PC-9 (cell line): ENCODE data around the gene PRSS21. TPM values are rescaled to one million over a fixed set of nuclear protein-coding genes. Genes with fewer than 3 reads are reported as not detected.

Experiments used
- BruUV-seq: library from RNA; stranded (reverse); fragments of 400-500 nt; replicated peaks from 2 replicates; lab custom pipeline; 2021; lab: Mats Ljungman, UMichigan
- CTCF ChIA-PET: fragments of 300-600 bp; sonication (Branson Sonifier 250); formaldehyde crosslinking; loops from one replicate; lab custom pipeline; 2022; ENCODE audit warnings: antibody characterized with exemption; lab: Charles Lee
- POLR2A ChIA-PET: fragments of 300-600 bp; sonication (Branson Sonifier 250); formaldehyde crosslinking; loops from one replicate; lab custom pipeline; 2022; ENCODE audit warnings: antibody characterized with exemption; ENCODE audit not compliant: unreplicated experiment; lab: Charles Lee
- DNase-seq, 2 experiments: peaks; one replicate each; pipeline versions ENCODE4 v3.0.0 to v3.0.0-alpha.2; 2015 to 2022; ENCODE audit warnings: mixed read lengths in 1 of 2
- H2AFZ ChIP-seq: fragments of 200-600 bp; sonication (generic); 2 replicates; pipeline ENCODE4 v1.8.1; 2017; ENCODE audit warnings: antibody characterized with exemption
- H3F3A ChIP-seq: fragments of 200-600 bp; sonication (generic); 2 replicates; pipeline ENCODE4 v1.8.1; 2017; ENCODE audit warnings: antibody characterized with exemption, mild to moderate bottlenecking, low read depth; ENCODE audit not compliant: insufficient read depth
- H3K27ac ChIP-seq: fragments of 200-600 bp; sonication (generic); 2 replicates; pipeline ENCODE4 v1.6.1; 2016; ENCODE audit warnings: mixed run types
- H3K27me3 ChIP-seq: fragments of 200-600 bp; sonication (generic); 2 replicates; pipeline ENCODE4 v1.6.1; 2016; ENCODE audit warnings: low read depth, mixed run types; ENCODE audit not compliant: insufficient read depth
- H3K36me3 ChIP-seq: fragments of 200-600 bp; sonication (generic); 2 replicates; pipeline ENCODE4 v1.6.1; 2016; ENCODE audit warnings: low read depth, mixed run types
- H3K4me1 ChIP-seq: fragments of 200-600 bp; sonication (generic); replicated peaks from 2 replicates; pipeline ENCODE4 v1.6.1; 2016; ENCODE audit warnings: mixed run types; ENCODE audit not compliant: insufficient read depth
- H3K4me2 ChIP-seq: fragments of 200-600 bp; sonication (generic); 2 replicates; pipeline ENCODE4 v1.6.1; 2017; ENCODE audit warnings: mixed run types
- H3K4me3 ChIP-seq: fragments of 200-600 bp; sonication (generic); 2 replicates; pipeline ENCODE4 v1.6.1; 2016; ENCODE audit warnings: mixed run types
- H3K79me2 ChIP-seq: fragments of 200-600 bp; sonication (generic); 2 replicates; pipeline ENCODE4 v1.6.1; 2017; ENCODE audit warnings: low read depth, mixed run types
- H3K9me2 ChIP-seq: fragments of 200-600 bp; sonication (generic); 2 replicates; pipeline ENCODE4 v1.8.1; 2017; ENCODE audit warnings: mild to moderate bottlenecking; ENCODE audit not compliant: insufficient read depth
- H3K9me3 ChIP-seq: fragments of 200-600 bp; sonication (generic); 2 replicates; pipeline ENCODE4 v1.8.1; 2016; ENCODE audit warnings: low read depth; ENCODE audit not compliant: insufficient read depth
- H4K20me1 ChIP-seq: fragments of 200-600 bp; sonication (generic); 2 replicates; pipeline ENCODE4 v1.8.1; 2017; ENCODE audit not compliant: insufficient read depth
- EZH2 ChIP-seq: fragments of 200-600 bp; sonication (generic); IDR thresholded peaks from 2 replicates; pipeline ENCODE4 v1.8.0; 2017; ENCODE audit warnings: antibody characterized with exemption, low read depth
- intact Hi-C: fragments of 100-400 bp; cut with micrococcal nuclease; formaldehyde crosslinking; loops from one replicate; pipeline ENCODE4 v1.10.0; 2022; ENCODE audit not compliant: unreplicated experiment
- total RNA-seq: library from RNA; stranded (reverse); gene quantifications from 2 replicates; pipeline ENCODE4 v1.2.3, GENCODE V29; 2021
- TF ChIP-seq, protein P1 (sequence below): fragments of 200-600 bp; sonication (generic); conservative IDR thresholded peaks from 2 replicates; pipeline ENCODE4 v1.6.1; 2017; ENCODE audit warnings: mixed run types, antibody characterized with exemption, mild to moderate bottlenecking, moderate library complexity

Gene PRSS21
- total RNA-seq, 1 experiment from 2014 or later: 61.2 TPM

DNA sequence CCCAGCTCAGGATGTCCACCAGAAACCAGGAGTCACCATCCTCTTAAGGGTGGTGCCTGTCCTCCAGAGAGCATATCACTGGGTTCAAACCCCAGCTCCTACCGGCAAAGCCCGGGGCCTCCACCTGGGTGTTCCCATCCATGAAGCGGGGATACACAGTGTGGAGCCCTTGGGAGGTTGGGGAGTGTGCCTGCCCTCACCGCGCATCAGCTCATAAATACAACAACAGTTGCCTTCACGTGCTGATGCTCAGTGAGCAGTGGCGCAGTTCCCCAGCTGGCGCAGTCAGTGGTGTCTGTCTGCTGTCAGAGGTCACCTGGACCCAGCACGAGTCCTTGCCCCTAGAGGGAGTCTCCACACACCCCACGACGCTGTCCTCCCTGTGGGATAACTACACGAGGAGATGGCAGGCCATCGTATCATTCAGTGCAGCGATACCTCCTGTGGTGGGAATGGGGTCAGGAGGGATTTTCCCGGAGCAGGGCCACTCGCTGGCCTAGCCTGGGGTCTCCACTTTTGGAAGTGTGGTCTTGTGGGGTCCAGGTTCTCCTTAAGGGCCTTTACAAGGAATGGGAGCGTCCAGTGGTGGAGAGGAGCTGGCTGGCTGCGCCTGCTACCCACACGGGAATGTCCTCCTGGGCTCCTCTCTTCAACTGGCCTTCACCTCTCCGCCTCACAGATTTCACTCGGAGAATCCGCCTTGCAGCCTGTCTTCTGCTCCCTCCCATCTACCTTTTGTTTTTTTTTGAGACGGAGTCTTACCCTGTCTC is 37.7 kb upstream of the PRSS21 start:
- intact Hi-C loops: loop anchor here (2.0 to 5.0 kb wide), 2 partner anchors 15 to 38 kb away; partner anchors contain the start of gene PRSS21
- Histone ChIP-seq H3K27me3 (no peaks in the 10 kb centered on the region), H3K4me3 (no peak overlapping the region), H3K79me2 (peaks cover 45% of the 10 kb centered on the region), H3K36me3 (no peaks in the 10 kb centered on the region), H3F3A (peaks cover 33% of the 10 kb centered on the region), H2AFZ (no peak overlapping the region), H3K9me3 (no peaks in the 10 kb centered on the region), H4K20me1 (no peaks in the 10 kb centered on the region), H3K9me2 (no peaks in the 10 kb centered on the region), H3K4me1 (peaks cover 20% of the 10 kb centered on the region), H3K27ac (no peak overlapping the region), H3K4me2 (peak overlapping the region; percentile 93; the same call in 1 of the 2 replicates)
- CTCF ChIA-PET: no interaction called here
- no TSS peak for BruUV-seq
- no peak for DNase-seq
- no peak for TF ChIP-seq EZH2
- TF ChIP-seq, protein P1, sequence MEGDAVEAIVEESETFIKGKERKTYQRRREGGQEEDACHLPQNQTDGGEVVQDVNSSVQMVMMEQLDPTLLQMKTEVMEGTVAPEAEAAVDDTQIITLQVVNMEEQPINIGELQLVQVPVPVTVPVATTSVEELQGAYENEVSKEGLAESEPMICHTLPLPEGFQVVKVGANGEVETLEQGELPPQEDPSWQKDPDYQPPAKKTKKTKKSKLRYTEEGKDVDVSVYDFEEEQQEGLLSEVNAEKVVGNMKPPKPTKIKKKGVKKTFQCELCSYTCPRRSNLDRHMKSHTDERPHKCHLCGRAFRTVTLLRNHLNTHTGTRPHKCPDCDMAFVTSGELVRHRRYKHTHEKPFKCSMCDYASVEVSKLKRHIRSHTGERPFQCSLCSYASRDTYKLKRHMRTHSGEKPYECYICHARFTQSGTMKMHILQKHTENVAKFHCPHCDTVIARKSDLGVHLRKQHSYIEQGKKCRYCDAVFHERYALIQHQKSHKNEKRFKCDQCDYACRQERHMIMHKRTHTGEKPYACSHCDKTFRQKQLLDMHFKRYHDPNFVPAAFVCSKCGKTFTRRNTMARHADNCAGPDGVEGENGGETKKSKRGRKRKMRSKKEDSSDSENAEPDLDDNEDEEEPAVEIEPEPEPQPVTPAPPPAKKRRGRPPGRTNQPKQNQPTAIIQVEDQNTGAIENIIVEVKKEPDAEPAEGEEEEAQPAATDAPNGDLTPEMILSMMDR: no peak
- POLR2A ChIA-PET: no interaction called here

DNA sequence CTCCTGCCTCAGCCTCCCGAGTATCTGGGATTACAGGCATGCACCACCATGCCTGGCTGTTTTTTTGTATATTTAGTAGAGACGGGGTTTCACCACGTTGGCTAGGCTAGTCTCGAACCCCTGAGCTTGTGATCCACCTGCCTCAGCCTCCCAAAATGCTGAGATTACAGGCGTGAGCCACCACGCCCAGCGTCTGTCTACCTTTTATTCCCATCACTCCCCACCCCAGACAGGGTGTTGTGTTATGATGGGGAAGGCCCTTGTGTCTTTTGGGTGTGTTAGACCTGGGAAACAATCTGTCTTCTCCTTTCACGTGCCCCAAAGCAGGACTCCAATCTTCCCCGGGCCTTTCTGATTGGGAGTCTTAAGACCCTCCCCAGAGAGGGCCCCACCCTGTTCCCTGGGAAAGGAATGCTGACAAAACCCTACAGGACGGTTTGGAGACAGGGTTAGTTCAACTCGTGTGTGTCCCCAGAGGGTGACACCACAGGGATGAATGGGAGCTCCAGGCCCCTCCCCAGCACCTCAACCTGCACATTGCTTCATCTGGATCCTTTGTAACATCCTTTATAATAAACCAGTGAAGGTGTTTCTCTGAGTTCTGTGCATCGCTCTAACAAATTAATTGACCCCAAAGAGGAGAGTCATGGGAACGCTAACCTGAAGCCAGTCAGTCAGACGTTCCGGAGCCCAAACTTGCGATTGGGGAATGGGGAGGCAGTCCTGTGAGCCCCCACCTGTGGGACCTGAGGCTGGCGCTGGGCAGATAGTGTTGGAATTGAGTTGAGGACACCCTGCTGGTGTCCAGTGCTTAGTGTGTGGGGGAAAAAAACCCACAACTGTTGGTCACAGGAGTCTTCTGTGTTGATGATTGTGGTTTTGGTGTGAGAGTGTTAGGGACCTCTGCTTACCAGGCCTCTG is 36.8 kb upstream of the PRSS21 start:
- no TSS peak for BruUV-seq
- TF ChIP-seq, protein P1: no peak
- no peak for TF ChIP-seq EZH2

More for the DNA sequence above, 36.8 kb upstream of the PRSS21 start:
- no peaks in the 10 kb centered on the region for H3K9me2 ChIP-seq
- peaks cover 24% of the 10 kb centered on the region for H3F3A ChIP-seq
- H3K4me1 ChIP-seq: peaks cover 19% of the 10 kb centered on the region
- no peak overlapping the region for H3K4me3 ChIP-seq
- H3K4me2 ChIP-seq: no peak overlapping the region
- POLR2A ChIA-PET: interaction anchor here (0.5 kb wide), 1 partner anchor 71 kb away, joined by 3 read pairs; no protein-coding TSS in a partner anchor
- no peaks in the 10 kb centered on the region for H4K20me1 ChIP-seq
- no peaks in the 10 kb centered on the region for H3K36me3 ChIP-seq
- no peak overlapping the region for H2AFZ ChIP-seq
- DNase-seq: no peak
- intact Hi-C loops: loop anchor here (2.0 to 5.0 kb wide), 2 partner anchors 15 to 37 kb away; partner anchors contain the start of gene PRSS21
- CTCF ChIA-PET: no interaction called here
- H3K27me3 ChIP-seq: no peaks in the 10 kb centered on the region
- H3K9me3 ChIP-seq: no peaks in the 10 kb centered on the region
- no peak overlapping the region for H3K27ac ChIP-seq
- H3K79me2 ChIP-seq: peaks cover 36% of the 10 kb centered on the region
